ENCODE results near the gene HAUS3. TPM values are rescaled to one million over a fixed set of nuclear protein-coding genes. Genes with fewer than 3 reads are reported as not detected.
"Not testable (repeated sequence)": the region's sequence is repeated elsewhere in the genome, so short reads cannot be mapped to it uniquely, and the experiment has no call there.

The HAUS3 gene
- total and polyA plus RNA-seq, 5 donors: 4.3 to 8.9 (median 6.9) TPM

DNA sequence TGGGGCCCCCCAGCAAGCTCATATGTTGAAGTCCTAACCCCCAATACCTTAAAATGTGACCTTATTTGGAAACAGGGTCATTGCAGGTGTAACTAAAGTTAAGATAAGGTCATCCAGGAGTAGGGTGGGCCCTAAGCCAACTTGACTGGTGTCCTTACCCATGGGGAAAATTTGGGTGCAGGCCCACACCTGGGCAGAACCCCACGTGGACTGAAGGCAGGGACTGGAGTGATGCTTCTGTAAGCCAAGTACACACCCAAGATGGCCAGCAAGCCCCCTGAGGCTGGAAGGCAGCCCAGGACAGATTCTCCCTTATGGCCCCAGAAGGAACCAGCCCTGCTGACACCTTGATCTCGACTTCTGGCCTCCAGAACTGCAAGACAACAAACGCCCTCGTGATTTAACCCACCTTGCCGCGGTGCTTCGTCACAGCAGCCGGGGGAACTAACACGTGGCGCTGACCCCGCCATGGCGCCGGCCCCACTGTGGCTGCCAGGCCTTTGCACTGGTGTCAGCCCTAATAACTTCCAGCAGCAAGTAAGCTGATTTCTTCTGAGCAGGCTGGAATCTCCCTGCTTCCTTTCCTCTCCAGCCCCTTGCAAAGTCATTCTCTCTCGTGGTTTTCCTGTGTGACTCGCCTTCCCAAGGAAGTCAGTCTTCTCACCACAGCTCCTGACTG, 43.2 kb upstream of the HAUS3 start:
- Histone ChIP-seq H3K9me3 (ENCODE audit: control insufficient read depth, low read length) (no peaks in the 10 kb centered on the region), H3K27ac (ENCODE audit: low read length) (no peak overlapping the region), H3K4me1 (ENCODE audit: control insufficient read depth, insufficient read depth, low read length) (no peaks in the 10 kb centered on the region), H3K27me3 (ENCODE audit: control insufficient read depth, insufficient read depth) (no peaks in the 10 kb centered on the region), H3K4me3 (ENCODE audit: low read length) (no peak overlapping the region)
- WGBS: 87% methylated on average over 15 of the region's 15 CpGs
- intact Hi-C loops (cut with DNase I): no loop called here
- DNase-seq (peak in 1 of 3 donors; percentile 6), ATAC-seq (no peak)

DNA sequence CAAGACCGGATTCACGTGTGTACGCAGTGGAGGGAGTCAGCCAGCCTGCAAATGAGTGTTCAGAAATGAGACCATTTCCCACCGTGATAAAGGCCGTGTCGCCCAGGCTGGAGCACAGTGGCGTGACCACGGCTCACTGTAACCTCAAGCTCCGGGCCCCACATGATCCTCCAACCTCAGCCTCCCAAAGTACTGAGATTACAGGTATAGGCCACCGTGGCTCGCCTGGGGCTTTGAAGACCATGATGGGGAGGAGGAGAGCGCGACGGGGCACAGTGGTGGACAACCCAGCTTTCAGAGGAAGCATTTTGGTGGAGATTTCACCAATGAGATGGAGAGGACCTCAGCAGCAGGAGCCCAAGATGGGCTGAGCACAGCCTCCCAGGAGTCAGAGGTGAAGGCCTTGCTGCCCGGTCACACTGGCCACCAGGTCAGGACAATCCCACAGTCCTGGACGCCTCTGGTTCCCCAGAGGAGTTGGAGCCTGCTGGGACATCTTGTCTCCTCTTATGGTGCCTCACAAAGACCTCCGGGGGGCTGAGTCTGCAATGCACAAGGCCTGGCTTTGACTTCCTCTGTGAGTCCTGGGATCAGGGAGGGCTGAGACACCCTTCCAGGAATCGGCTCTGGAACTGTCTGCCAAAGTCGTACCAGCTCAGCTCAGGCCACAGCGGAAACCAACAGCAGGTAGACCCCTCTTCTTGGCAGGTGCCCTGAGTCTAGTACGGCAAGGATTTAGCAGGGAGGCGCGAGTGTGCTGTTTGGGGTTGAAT, 42.4 kb upstream of the HAUS3 start:
- ATAC-seq (no peak), DNase-seq (peak in 1 of 3 donors; percentile 4)
- Histone ChIP-seq H3K4me1 (ENCODE audit: control insufficient read depth, insufficient read depth, low read length) (no peaks in the 10 kb centered on the region), H3K9me3 (ENCODE audit: control insufficient read depth, low read length) (no peaks in the 10 kb centered on the region), H3K27me3 (ENCODE audit: control insufficient read depth, insufficient read depth) (no peaks in the 10 kb centered on the region), H3K27ac (ENCODE audit: low read length) (no peak overlapping the region), H3K4me3 (ENCODE audit: low read length) (no peak overlapping the region)
- WGBS: 95% methylated on average over 23 of the region's 23 CpGs
- intact Hi-C loops (cut with DNase I): no loop called here

- DNase-seq (no peak), ATAC-seq (no peak)
- 94% methylated on average over 3 of the region's 3 CpGs for WGBS
- H3K27me3 ChIP-seq (ENCODE audit: control insufficient read depth, insufficient read depth): no peaks in the 10 kb centered on the region
- intact Hi-C loops (cut with DNase I): no loop called here
- H3K4me1 ChIP-seq (ENCODE audit: control insufficient read depth, insufficient read depth, low read length): no peaks in the 10 kb centered on the region
- H3K4me3 ChIP-seq (ENCODE audit: low read length): no peak overlapping the region
- no peak overlapping the region for H3K27ac ChIP-seq (ENCODE audit: low read length)
- H3K9me3 ChIP-seq (ENCODE audit: control insufficient read depth, low read length): no peaks in the 10 kb centered on the region
Measured at GRCh38 chr4:2283199-2283711, 41.3 kb upstream of the HAUS3 start.

- no peak overlapping the region for H3K4me3 ChIP-seq (ENCODE audit: low read length)
- no peaks in the 10 kb centered on the region for H3K27me3 ChIP-seq (ENCODE audit: control insufficient read depth, insufficient read depth)
- WGBS: 52% methylated on average over 10 of the region's 10 CpGs
- intact Hi-C loops (cut with DNase I): no loop called here
- H3K9me3 ChIP-seq (ENCODE audit: control insufficient read depth, low read length): no peaks in the 10 kb centered on the region
- no peak overlapping the region for H3K27ac ChIP-seq (ENCODE audit: low read length)
- ATAC-seq (peak in 1 of 2 donors; percentile 19), DNase-seq (peak in 2 of 3 donors; percentile 11 to 57)
- H3K4me1 ChIP-seq (ENCODE audit: control insufficient read depth, insufficient read depth, low read length): no peaks in the 10 kb centered on the region
Measured at GRCh38 chr4:2281575-2282343, 39.8 kb upstream of the HAUS3 start.

DNA sequence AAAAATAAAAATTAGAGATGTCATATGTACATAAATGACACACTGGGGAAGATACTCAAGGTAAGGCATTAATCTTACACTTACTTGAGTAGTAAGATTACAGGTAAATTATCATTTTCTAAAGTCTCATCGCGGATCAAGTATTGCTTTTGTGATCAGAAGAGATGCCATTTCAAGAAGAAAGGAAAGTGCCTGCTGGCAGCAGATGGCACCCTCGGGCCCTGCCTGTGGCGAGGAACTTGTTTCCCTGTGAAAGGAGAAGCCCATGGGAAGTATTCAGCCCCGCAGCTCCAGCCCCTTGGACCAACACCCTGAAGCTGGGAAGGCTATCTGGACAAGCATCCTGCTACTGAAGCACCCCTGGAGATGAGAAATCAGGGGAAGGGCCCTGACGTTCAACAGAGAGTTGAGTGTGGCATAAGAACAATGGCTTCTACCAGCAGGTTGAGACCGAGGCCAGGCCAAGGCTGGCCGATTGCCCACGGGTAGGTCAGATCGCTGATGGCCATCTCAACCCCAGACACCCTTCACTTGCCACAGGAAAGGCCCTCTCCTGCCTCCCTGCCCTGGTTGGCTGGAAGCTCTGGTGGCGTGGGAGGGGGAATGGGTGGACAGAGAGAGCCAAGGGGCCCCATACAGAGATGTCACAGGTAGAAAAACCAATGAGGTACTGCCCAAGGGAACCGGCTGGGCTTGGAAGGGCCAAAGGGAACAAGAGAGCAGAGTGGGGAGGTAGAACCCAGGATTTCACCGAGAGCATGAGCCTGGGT, 38.8 kb upstream of the HAUS3 start:
- DNase-seq: peak in 1 of 3 donors; percentile 21
- 84% methylated on average over 13 of the region's 13 CpGs for WGBS

GRCh38 chr4:2277956-2278355, 36.0 kb upstream of the HAUS3 start:
- Histone ChIP-seq H3K9me3 (ENCODE audit: control insufficient read depth, low read length) (no peaks in the 10 kb centered on the region), H3K4me3 (ENCODE audit: low read length) (no peak overlapping the region), H3K27ac (ENCODE audit: low read length) (no peak overlapping the region), H3K4me1 (ENCODE audit: control insufficient read depth, insufficient read depth, low read length) (no peaks in the 10 kb centered on the region), H3K27me3 (ENCODE audit: control insufficient read depth, insufficient read depth) (no peaks in the 10 kb centered on the region)
- DNase-seq (no peak), ATAC-seq (no peak)
- intact Hi-C loops (cut with DNase I): no loop called here
- 92% methylated on average over 9 of the region's 9 CpGs for WGBS

More for the DNA sequence above, 38.8 kb upstream of the HAUS3 start:
- no peaks in the 10 kb centered on the region for H3K9me3 ChIP-seq (ENCODE audit: control insufficient read depth, low read length)
- no peaks in the 10 kb centered on the region for H3K27me3 ChIP-seq (ENCODE audit: control insufficient read depth, insufficient read depth)
- intact Hi-C loops (cut with DNase I): no loop called here
- no peaks in the 10 kb centered on the region for H3K4me1 ChIP-seq (ENCODE audit: control insufficient read depth, insufficient read depth, low read length)
- ATAC-seq: no peak
- no peak overlapping the region for H3K4me3 ChIP-seq (ENCODE audit: low read length)
- no peak overlapping the region for H3K27ac ChIP-seq (ENCODE audit: low read length)

- intact Hi-C loops (cut with DNase I): no loop called here
- no peaks in the 10 kb centered on the region for H3K27me3 ChIP-seq (ENCODE audit: control insufficient read depth, insufficient read depth)
- DNase-seq (peak in 2 of 3 donors; percentile 5 to 29), ATAC-seq (no peak)
- H3K27ac ChIP-seq (ENCODE audit: low read length): no peak overlapping the region
- WGBS: 94% methylated on average over 30 of the region's 30 CpGs
- no peaks in the 10 kb centered on the region for H3K9me3 ChIP-seq (ENCODE audit: control insufficient read depth, low read length)
- H3K4me1 ChIP-seq (ENCODE audit: control insufficient read depth, insufficient read depth, low read length): no peaks in the 10 kb centered on the region
- H3K4me3 ChIP-seq (ENCODE audit: low read length): no peak overlapping the region
Measured at GRCh38 chr4:2276581-2277325, 34.8 kb upstream of the HAUS3 start.

GRCh38 chr4:2275546-2276251, 33.8 kb upstream of the HAUS3 start:
- Histone ChIP-seq H3K9me3 (ENCODE audit: control insufficient read depth, low read length) (no peaks in the 10 kb centered on the region), H3K27me3 (ENCODE audit: control insufficient read depth, insufficient read depth) (no peaks in the 10 kb centered on the region), H3K4me3 (ENCODE audit: low read length) (no peak overlapping the region), H3K4me1 (ENCODE audit: control insufficient read depth, insufficient read depth, low read length) (no peaks in the 10 kb centered on the region), H3K27ac (ENCODE audit: low read length) (no peak overlapping the region)
- WGBS: 94% methylated on average over 44 of the region's 44 CpGs
- DNase-seq (peak in 2 of 3 donors; percentile 5 to 45), ATAC-seq (no peak)
- intact Hi-C loops (cut with DNase I): no loop called here

GRCh38 chr4:2275044-2275397, 33.1 kb upstream of the HAUS3 start:
- intact Hi-C loops (cut with DNase I); H3K9me3 ChIP-seq (ENCODE audit: control insufficient read depth, low read length); H3K27me3 ChIP-seq (ENCODE audit: control insufficient read depth, insufficient read depth); H3K4me1 ChIP-seq (ENCODE audit: control insufficient read depth, insufficient read depth, low read length); H3K27ac ChIP-seq (ENCODE audit: low read length); H3K4me3 ChIP-seq (ENCODE audit: low read length); ATAC-seq: not testable (repeated sequence)
- DNase-seq: peak in 2 of 3 donors; percentile 5 to 15
- 93% methylated on average over 10 of the region's 10 CpGs for WGBS
